HL-60 (cell line): ENCODE results near the gene EFHC1.

Experiments
- DNase-seq, 2 experiments: peaks; one replicate each; pipeline ENCODE4 v3.0.0-alpha.2; 2010 to 2020; ENCODE audit warnings: low read depth in 1 of 2, low spot score in 1 of 2
- H3K27ac ChIP-seq: fragments of 250-450 bp; sonication (Bioruptor Pico); replicated peaks from 2 replicates; pipeline ENCODE4 v1.5.1; 2020; ENCODE audit warnings: mild to moderate bottlenecking, moderate library complexity
- H3K27me3 ChIP-seq: fragments of 250-450 bp; sonication (Bioruptor Pico); 2 replicates; pipeline ENCODE4 v1.5.1; 2021; ENCODE audit warnings: mild to moderate bottlenecking, moderate library complexity; ENCODE audit not compliant: insufficient read depth, poor library complexity, severe bottlenecking
- H3K4me3 ChIP-seq: replicated peaks from 2 replicates; pipeline ENCODE4 v1.5.1; 2011; ENCODE audit warnings: mild to moderate bottlenecking, control low read depth, low read length; ENCODE audit not compliant: insufficient read depth
- GABPA ChIP-seq: IDR thresholded peaks from 2 replicates; pipeline ENCODE4 v1.6.1; 2012; ENCODE audit warnings: low read depth
- POLR2AphosphoS5 ChIP-seq: IDR thresholded peaks from 2 replicates; pipeline ENCODE4 v1.6.1; 2012; ENCODE audit warnings: low read depth
- REST ChIP-seq: IDR thresholded peaks from 2 replicates; pipeline ENCODE4 v1.6.1; 2012; ENCODE audit warnings: low read depth; ENCODE audit not compliant: insufficient replicate concordance
- SPI1 ChIP-seq: IDR thresholded peaks from 2 replicates; pipeline ENCODE4 v1.6.1; 2012; ENCODE audit warnings: low read depth, mild to moderate bottlenecking, borderline replicate concordance
- TF ChIP-seq, protein P1 (sequence below): IDR thresholded peaks from one replicate; pipeline ENCODE4 v1.5.1; 2011; ENCODE audit warnings: low read length, control low read depth, inconsistent platforms; ENCODE audit not compliant: insufficient read depth

Gene EFHC1

DNA sequence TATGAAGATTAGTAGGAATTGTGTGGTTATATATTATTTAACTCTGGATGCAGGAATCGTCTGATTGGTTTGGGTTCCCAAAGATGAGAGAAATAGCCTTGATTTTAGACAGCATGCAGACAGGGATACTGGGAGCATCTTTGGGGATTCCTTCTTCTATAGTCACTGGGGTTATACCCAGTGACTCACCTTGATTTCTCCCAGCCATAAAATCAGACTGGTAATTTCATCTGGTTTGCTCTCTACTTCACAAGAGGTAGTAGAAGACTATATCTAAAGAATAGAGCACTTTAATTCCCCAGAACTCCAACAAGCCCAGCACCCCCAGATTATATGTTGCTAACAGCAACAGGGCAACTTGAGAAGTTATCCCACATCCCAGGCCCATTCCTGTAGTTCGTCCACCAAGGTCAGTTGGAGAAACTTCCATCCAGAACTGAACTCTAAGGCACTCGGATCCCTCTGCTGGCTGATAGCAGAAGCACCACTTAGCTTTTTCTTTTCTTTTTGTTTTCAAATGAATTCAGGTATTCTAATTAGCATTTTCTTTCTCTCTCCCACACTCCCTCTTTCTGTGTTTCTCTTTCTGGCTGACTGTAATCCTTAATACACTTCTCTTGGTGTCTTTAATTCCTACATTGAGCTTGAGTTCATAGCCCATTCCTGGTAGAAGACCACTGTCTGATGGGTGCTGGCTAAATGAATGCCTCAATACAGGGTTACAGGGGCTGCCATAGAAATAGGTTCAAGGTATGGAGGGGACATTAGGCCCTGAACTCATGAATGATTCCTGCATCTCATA lies 20.4 kb upstream of the EFHC1 start:
- Histone ChIP-seq H3K4me3 (no peak overlapping the region), H3K27ac (no peak overlapping the region), H3K27me3 (no peaks in the 10 kb centered on the region)
- TF ChIP-seq, protein P1, sequence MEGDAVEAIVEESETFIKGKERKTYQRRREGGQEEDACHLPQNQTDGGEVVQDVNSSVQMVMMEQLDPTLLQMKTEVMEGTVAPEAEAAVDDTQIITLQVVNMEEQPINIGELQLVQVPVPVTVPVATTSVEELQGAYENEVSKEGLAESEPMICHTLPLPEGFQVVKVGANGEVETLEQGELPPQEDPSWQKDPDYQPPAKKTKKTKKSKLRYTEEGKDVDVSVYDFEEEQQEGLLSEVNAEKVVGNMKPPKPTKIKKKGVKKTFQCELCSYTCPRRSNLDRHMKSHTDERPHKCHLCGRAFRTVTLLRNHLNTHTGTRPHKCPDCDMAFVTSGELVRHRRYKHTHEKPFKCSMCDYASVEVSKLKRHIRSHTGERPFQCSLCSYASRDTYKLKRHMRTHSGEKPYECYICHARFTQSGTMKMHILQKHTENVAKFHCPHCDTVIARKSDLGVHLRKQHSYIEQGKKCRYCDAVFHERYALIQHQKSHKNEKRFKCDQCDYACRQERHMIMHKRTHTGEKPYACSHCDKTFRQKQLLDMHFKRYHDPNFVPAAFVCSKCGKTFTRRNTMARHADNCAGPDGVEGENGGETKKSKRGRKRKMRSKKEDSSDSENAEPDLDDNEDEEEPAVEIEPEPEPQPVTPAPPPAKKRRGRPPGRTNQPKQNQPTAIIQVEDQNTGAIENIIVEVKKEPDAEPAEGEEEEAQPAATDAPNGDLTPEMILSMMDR = peak; percentile 73
- no peak for TF ChIP-seq REST
- DNase-seq = peak in 1 of 2 experiments; percentile 35

DNA sequence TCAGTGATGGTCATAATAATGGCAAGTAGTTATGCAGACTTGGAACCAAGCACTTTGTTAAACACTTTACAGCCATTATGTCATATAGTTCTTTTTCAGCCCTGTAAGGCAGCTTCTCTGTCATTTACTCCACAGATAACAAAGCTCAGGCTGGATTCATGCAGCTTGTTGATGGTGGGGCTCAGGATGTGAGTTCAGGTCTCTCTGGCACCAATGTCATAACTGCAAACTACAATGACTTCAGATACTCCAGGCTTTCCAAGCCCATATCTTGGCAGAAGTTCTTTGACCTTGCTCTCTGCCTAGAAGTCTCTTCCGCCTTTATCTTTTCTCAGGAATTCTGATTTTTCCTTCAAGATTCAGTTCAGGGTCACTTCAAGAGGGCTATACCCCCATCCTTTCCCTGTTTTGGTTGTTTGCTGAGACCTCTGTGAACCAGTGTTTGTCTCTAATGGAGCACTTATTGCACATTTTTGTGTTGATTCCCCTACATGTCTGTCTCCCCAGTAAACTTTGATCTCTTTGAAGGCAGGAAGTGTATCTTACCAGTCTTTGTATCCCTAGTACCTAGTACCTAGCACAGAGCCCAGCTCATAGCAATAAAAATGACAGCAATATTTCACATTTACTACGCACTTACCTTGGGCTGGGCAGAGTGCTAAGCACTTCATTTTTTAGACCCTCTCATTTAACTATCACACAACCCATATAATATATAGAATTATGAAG lies 19.7 kb upstream of the EFHC1 start:
- no peak overlapping the region for H3K27ac ChIP-seq
- H3K27me3 ChIP-seq = no peaks in the 10 kb centered on the region
- TF ChIP-seq GABPA (no peak), POLR2AphosphoS5 (no peak), SPI1 (no peak), REST (no peak)
- TF ChIP-seq, protein P1 = no peak
- DNase-seq = no peak
- no peak overlapping the region for H3K4me3 ChIP-seq

- H3K4me3 ChIP-seq = no peak overlapping the region
- TF ChIP-seq GABPA (no peak), SPI1 (no peak), POLR2AphosphoS5 (no peak), REST (no peak)
- TF ChIP-seq, protein P1 = no peak
- H3K27ac ChIP-seq = no peak overlapping the region
- no peak for DNase-seq
- H3K27me3 ChIP-seq = no peaks in the 10 kb centered on the region
Measured at GRCh38 chr6:52403086-52403485, 17.1 kb upstream of the EFHC1 start.
